Ovary (tissue), 9 donors: Measurements from ENCODE around the gene NPAS3. TPM values are rescaled to one million over a fixed set of nuclear protein-coding genes. Genes with fewer than 3 reads are reported as not detected.

ENCODE experiments used
- DNase-seq, 5 donors: peaks; one replicate each; pipeline ENCODE4 v3.0.0-alpha.2; 2019 to 2020
- H3K27ac ChIP-seq, 2 donors: fragments of 200-600 bp; one replicate each; pipeline versions ENCODE4 v1.5.1 to v1.8.0; 2019 to 2022
- H3K27me3 ChIP-seq: fragments of 200-600 bp; one replicate; pipeline ENCODE4 v1.8.0; 2022
- H3K36me3 ChIP-seq: fragments of 200-600 bp; sonication (generic); one replicate; pipeline ENCODE4 v1.5.1; 2019
- H3K4me1 ChIP-seq: one replicate; pipeline ENCODE4 v1.8.1; 2013; ENCODE audit warnings: mild to moderate bottlenecking, moderate library complexity; ENCODE audit not compliant: insufficient read depth
- H3K4me3 ChIP-seq: fragments of 200-600 bp; sonication (generic); one replicate; pipeline ENCODE4 v1.5.1; 2017
- H3K9me3 ChIP-seq, 2 donors: fragments of 200-600 bp in 1 of 2; sonication (generic) in 1 of 2; one replicate each; pipeline versions ENCODE4 v1.5.1 to v1.8.1; 2013 to 2019; ENCODE audit warnings: mild to moderate bottlenecking in 1 of 2, moderate library complexity in 1 of 2
- EP300 ChIP-seq: sonication (generic); formaldehyde crosslinking; IDR thresholded peaks from one replicate; pipeline ENCODE4 v1.6.1; 2017; ENCODE audit warnings: antibody characterized with exemption
- POLR2A ChIP-seq: fragments of 450-650 bp; IDR thresholded peaks from one replicate; pipeline ENCODE4 v1.6.1; 2017; ENCODE audit warnings: antibody characterized with exemption, mild to moderate bottlenecking, moderate library complexity
- WGBS, 3 donors: extraction: QIAGEN DNeasy Blood & Tissue Kit in 1 of 3; methylation state at CpG; one replicate each; pipeline versions ENCODE4 v1.1.5 to v1.1.7; 2013 to 2017; 5-methylcytosine and 5-hydroxymethylcytosine counted together
- intact Hi-C, 4 donors: fragments of 100-400 bp; cut with DNase I; formaldehyde crosslinking; loops; one replicate each; pipeline versions ENCODE4 v1.11.0 to v1.15.1; 2022 to 2023
- polyA plus RNA-seq, 2 donors: library from polyadenylated mRNA; stranded (reverse); fragments of 200-250 nt in 1 of 2; fragments of 350-450 nt in 1 of 2; fragmentation: Illumina TruSeq in 1 of 2; extraction: RNeasy Lipid Tissue Mini Kit (QIAGEN cat#74804) in 1 of 2; gene quantifications; one replicate each; pipeline ENCODE4 v1.2.3, GENCODE V29; 2013 to 2014
- total RNA-seq, 7 donors: library from RNA; depleted of rRNA in 2 of 7; stranded (reverse); fragments of >200 nt in 2 of 7; fragmentation: NEBNext Ultra II Directional in 3 of 7; extraction: Animal tissue kit (Norgen Biotek cat#: 25700) in 3 of 7; gene quantifications; one replicate each; pipeline versions ENCODE4 v1.1.0 to v1.2.4, GENCODE V29; 2016 to 2023
- TF ChIP-seq, protein P1 (sequence below), 3 donors: fragments of 450-650 bp in 2 of 3; fragments of 200-600 bp in 1 of 3; IDR thresholded peaks; one replicate each; pipeline versions ENCODE4 v1.5.1 to v1.8.0; 2016 to 2022; ENCODE audit warnings: antibody characterized with exemption in 3 of 3, mild to moderate bottlenecking in 1 of 3
- donor health status: DM: no; HTN: no; CAD: no; lungs with moderate emphysema.
- donor health status: DM: no; HTN: no; CAD: no.
- donor health status: Bipolar disorder and iron deficiency.
- donor health status: DM: yes; HTN: yes; CAD: no.
- donor health status: DM: no; HTN: no; CAD: no.
- donor health status: DM: yes; HTN: yes; CAD: no.

The NPAS3 gene
- total and polyA plus RNA-seq, 9 donors: 1.9 to 15.4 (median 11.4) TPM

DNA sequence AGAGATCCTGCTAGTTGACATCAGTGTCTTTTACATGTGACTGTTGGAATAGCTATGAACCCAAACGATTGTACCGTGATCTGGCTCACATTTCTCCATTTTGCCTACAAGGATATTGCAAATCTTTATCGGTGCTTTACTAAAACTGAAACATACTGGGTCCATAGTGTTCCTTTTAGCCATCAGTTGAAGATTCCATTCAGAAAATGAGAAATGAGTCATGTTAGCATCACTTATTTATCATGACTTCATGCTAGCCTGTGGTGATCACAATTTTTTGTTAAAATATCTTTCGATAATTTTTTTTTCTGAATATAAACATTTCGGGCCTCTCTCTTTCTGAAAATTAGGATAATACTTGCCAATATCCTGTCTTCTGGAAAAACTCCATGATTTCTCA, 801.9 kb downstream of the NPAS3 start:
- Histone ChIP-seq H3K4me3 (no peak overlapping the region), H3K36me3 (no peaks in the 10 kb centered on the region), H3K27me3 (no peaks in the 10 kb centered on the region), H3K4me1 (no peaks in the 10 kb centered on the region), H3K9me3 (no peaks in the 10 kb centered on the region), H3K27ac (no peak overlapping the region)
- TF ChIP-seq, protein P1, sequence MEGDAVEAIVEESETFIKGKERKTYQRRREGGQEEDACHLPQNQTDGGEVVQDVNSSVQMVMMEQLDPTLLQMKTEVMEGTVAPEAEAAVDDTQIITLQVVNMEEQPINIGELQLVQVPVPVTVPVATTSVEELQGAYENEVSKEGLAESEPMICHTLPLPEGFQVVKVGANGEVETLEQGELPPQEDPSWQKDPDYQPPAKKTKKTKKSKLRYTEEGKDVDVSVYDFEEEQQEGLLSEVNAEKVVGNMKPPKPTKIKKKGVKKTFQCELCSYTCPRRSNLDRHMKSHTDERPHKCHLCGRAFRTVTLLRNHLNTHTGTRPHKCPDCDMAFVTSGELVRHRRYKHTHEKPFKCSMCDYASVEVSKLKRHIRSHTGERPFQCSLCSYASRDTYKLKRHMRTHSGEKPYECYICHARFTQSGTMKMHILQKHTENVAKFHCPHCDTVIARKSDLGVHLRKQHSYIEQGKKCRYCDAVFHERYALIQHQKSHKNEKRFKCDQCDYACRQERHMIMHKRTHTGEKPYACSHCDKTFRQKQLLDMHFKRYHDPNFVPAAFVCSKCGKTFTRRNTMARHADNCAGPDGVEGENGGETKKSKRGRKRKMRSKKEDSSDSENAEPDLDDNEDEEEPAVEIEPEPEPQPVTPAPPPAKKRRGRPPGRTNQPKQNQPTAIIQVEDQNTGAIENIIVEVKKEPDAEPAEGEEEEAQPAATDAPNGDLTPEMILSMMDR (IDR thresholded peaks at IDR 0.05): no peak
- TF ChIP-seq POLR2A: no peak
- WGBS, 3 donors: 93 to 96% (median 95%) methylated on average over 5 of the region's 5 CpGs
- intact Hi-C loops: no loop called here
- DNase-seq: no peak

GRCh38 chr14:33742166-33742565, 803.5 kb downstream of the NPAS3 start:
- Histone ChIP-seq H3K36me3 (no peaks in the 10 kb centered on the region), H3K4me3 (no peak overlapping the region), H3K4me1 (no peaks in the 10 kb centered on the region), H3K27ac (no peak overlapping the region), H3K27me3 (no peaks in the 10 kb centered on the region), H3K9me3 (no peaks in the 10 kb centered on the region)
- TF ChIP-seq EP300 (no peak), POLR2A (no peak)
- TF ChIP-seq, protein P1 (IDR thresholded peaks at IDR 0.05): no peak
- intact Hi-C loops: no loop called here
- no peak for DNase-seq
- 41 to 48% (median 46%) methylated on average over 4 of the region's 4 CpGs for WGBS, 3 donors

- DNase-seq: no peak
- TF ChIP-seq POLR2A (no peak), EP300 (no peak)
- TF ChIP-seq, protein P1 (IDR thresholded peaks at IDR 0.05): no peak
- Histone ChIP-seq H3K27ac (no peak overlapping the region), H3K9me3 (no peaks in the 10 kb centered on the region), H3K4me1 (no peaks in the 10 kb centered on the region), H3K36me3 (no peaks in the 10 kb centered on the region), H3K27me3 (no peaks in the 10 kb centered on the region), H3K4me3 (no peak overlapping the region)
- 63 to 75% (median 69%) methylated on average over 6 of the region's 6 CpGs for WGBS, 3 donors
- intact Hi-C loops: no loop called here
Measured at GRCh38 chr14:33745163-33745562, 806.5 kb downstream of the NPAS3 start.

DNA sequence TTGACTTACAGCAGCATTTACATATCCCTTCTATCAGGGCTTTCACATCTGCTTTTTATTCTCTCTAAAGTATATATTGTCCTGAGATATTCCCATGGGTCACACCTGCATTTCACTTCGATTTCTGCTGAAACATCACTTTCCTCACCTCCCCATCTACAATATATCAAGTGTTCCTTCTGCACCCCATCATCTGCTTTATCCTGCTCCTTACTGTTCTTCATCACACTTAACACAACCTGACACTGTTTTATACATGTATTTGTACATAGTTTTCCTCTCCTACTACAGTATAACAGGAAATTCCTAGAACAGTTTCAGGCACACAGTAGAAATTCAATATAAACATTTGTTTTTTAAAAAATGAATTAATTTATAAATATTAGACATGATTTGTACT, 809.1 kb downstream of the NPAS3 start:
- H3K27me3 ChIP-seq: no peaks in the 10 kb centered on the region
- no peak overlapping the region for H3K27ac ChIP-seq
- H3K4me1 ChIP-seq: no peaks in the 10 kb centered on the region
- intact Hi-C loops: no loop called here
- TF ChIP-seq, protein P1 (IDR thresholded peaks at IDR 0.05): no peak
- no peak for TF ChIP-seq EP300
- TF ChIP-seq POLR2A: no peak
- DNase-seq: no peak
- no peaks in the 10 kb centered on the region for H3K36me3 ChIP-seq
- WGBS, 3 donors: 69 to 94% (median 79%) methylated on average over 1 of the region's 1 CpG
- H3K4me3 ChIP-seq: no peak overlapping the region
- H3K9me3 ChIP-seq: no peaks in the 10 kb centered on the region

DNA sequence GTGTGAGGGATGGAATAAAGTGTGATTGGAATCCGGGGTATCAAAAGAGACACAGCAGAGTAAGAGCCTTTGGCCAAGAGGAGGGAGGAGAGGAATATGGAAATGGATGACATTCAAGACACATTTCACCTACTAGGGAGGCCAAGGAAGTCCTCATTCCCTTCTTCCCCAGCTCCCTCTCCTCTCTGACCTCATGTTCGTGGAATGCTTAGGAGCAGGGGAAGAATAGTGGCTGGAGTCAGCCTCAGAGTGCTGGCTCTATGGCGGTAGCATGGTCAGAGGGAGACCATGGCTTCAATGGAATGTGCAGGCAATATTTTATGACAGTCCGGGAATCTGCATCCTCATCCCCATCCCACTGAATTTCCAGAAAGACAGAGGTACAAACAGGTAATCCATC, 815.6 kb downstream of the NPAS3 start:
- DNase-seq: no peak
- intact Hi-C loops: no loop called here
- Histone ChIP-seq H3K27ac (no peak overlapping the region), H3K4me1 (no peaks in the 10 kb centered on the region), H3K4me3 (no peak overlapping the region), H3K27me3 (no peaks in the 10 kb centered on the region), H3K36me3 (no peaks in the 10 kb centered on the region), H3K9me3 (no peaks in the 10 kb centered on the region)
- TF ChIP-seq, protein P1 (IDR thresholded peaks at IDR 0.05): no peak
- no peak for TF ChIP-seq POLR2A
- no peak for TF ChIP-seq EP300
- WGBS, 3 donors: 66 to 77% (median 77%) methylated on average over 4 of the region's 4 CpGs
